HAP-1 (cell line): ENCODE measurements around the gene RAB8B.

ENCODE experiments used
- DNase-seq, 2 experiments: peaks; one replicate each; pipeline ENCODE4 v3.0.0-alpha.2; 2016 to 2020; ENCODE audit warnings: low spot score in 2 of 2
- H3K27me3 ChIP-seq: fragments of 250-450 bp; sonication (Bioruptor Pico); 2 replicates; pipeline ENCODE4 v1.5.1; 2020; ENCODE audit warnings: low read depth, mild to moderate bottlenecking, moderate library complexity
- H3K36me3 ChIP-seq: fragments of 250-450 bp; sonication (Bioruptor Pico); replicated peaks from 2 replicates; pipeline ENCODE4 v1.5.1; 2020; ENCODE audit warnings: mild to moderate bottlenecking
- H3K4me1 ChIP-seq: fragments of 250-450 bp; sonication (Bioruptor Pico); 2 replicates; pipeline ENCODE4 v1.5.1; 2020; ENCODE audit warnings: mild to moderate bottlenecking
- H3K4me3 ChIP-seq: fragments of 250-450 bp; sonication (Bioruptor Pico); 2 replicates; pipeline ENCODE4 v1.5.1; 2020; ENCODE audit warnings: mild to moderate bottlenecking, moderate library complexity
- H3K9me3 ChIP-seq: fragments of 250-450 bp; sonication (Bioruptor Pico); 2 replicates; pipeline ENCODE4 v1.5.1; 2020; ENCODE audit warnings: mild to moderate bottlenecking, moderate library complexity
- in situ Hi-C: fragments of 300-500 bp; cut with MboI; formaldehyde crosslinking; loops from 3 replicates; pipeline ENCODE4 v1.14.3; 2020; ENCODE audit warnings: low sequenced_read_pairs, inconsistent platforms, mixed read lengths

RAB8B gene

GRCh38 chr15:63241316-63241715 is 51.9 kb downstream of the RAB8B start:
- in situ Hi-C loops: no loop called here
- peaks cover 17% of the 10 kb centered on the region for H3K4me1 ChIP-seq
- H3K27me3 ChIP-seq: no peaks in the 10 kb centered on the region
- 0 out of 2 replicates have a peak, but pooled peaks cover 1% of the 10 kb centered on the region for H3K36me3 ChIP-seq
- DNase-seq: no peak
- 0 out of 2 replicates have a peak, but pooled peaks cover 6% of the 10 kb centered on the region for H3K9me3 ChIP-seq
- no peak overlapping the region for H3K4me3 ChIP-seq

GRCh38 chr15:63243101-63243500 is 53.7 kb downstream of the RAB8B start:
- in situ Hi-C loops: no loop called here
- Histone ChIP-seq H3K4me1 (peaks cover 28% of the 10 kb centered on the region), H3K27me3 (no peaks in the 10 kb centered on the region), H3K36me3 (0 out of 2 replicates have a peak, but pooled peaks cover 6% of the 10 kb centered on the region), H3K9me3 (0 out of 2 replicates have a peak, but pooled peaks cover 6% of the 10 kb centered on the region), H3K4me3 (no peak overlapping the region)
- DNase-seq: no peak

- H3K27me3 ChIP-seq: no peaks in the 10 kb centered on the region
- DNase-seq: no peak
- H3K9me3 ChIP-seq: 0 out of 2 replicates have a peak, but pooled peaks cover 6% of the 10 kb centered on the region
- in situ Hi-C loops: no loop called here
- H3K4me1 ChIP-seq: peaks cover 28% of the 10 kb centered on the region
- 0 out of 2 replicates have a peak, but pooled peaks cover 6% of the 10 kb centered on the region for H3K36me3 ChIP-seq
- H3K4me3 ChIP-seq: no peak overlapping the region
Measured at GRCh38 chr15:63243776-63244175, 54.4 kb downstream of the RAB8B start.

GRCh38 chr15:63244399-63244798 is 55.0 kb downstream of the RAB8B start:
- Histone ChIP-seq H3K4me3 (no peak overlapping the region), H3K36me3 (0 out of 2 replicates have a peak, but pooled peaks cover 6% of the 10 kb centered on the region), H3K9me3 (0 out of 2 replicates have a peak, but pooled peaks cover 6% of the 10 kb centered on the region), H3K4me1 (peaks cover 28% of the 10 kb centered on the region), H3K27me3 (no peaks in the 10 kb centered on the region)
- peak in 1 of 2 experiments; percentile 98 for DNase-seq
- in situ Hi-C loops: no loop called here

GRCh38 chr15:63244976-63245645 is 55.7 kb downstream of the RAB8B start:
- DNase-seq: no peak
- H3K9me3 ChIP-seq: 0 out of 2 replicates have a peak, but pooled peaks cover 6% of the 10 kb centered on the region
- in situ Hi-C loops: no loop called here
- no peak overlapping the region for H3K4me3 ChIP-seq
- peaks cover 28% of the 10 kb centered on the region for H3K4me1 ChIP-seq
- 0 out of 2 replicates have a peak, but pooled peaks cover 6% of the 10 kb centered on the region for H3K36me3 ChIP-seq
- no peaks in the 10 kb centered on the region for H3K27me3 ChIP-seq

- no peaks in the 10 kb centered on the region for H3K27me3 ChIP-seq
- in situ Hi-C loops: no loop called here
- 0 out of 2 replicates have a peak, but pooled peaks cover 6% of the 10 kb centered on the region for H3K36me3 ChIP-seq
- H3K4me1 ChIP-seq: peaks cover 28% of the 10 kb centered on the region
- H3K4me3 ChIP-seq: no peak overlapping the region
- DNase-seq: peak; percentile 47 to 61
- H3K9me3 ChIP-seq: 0 out of 2 replicates have a peak, but pooled peaks cover 6% of the 10 kb centered on the region
Measured at GRCh38 chr15:63246691-63247469, 57.5 kb downstream of the RAB8B start.

GRCh38 chr15:63250312-63250965 is 61.0 kb downstream of the RAB8B start:
- Histone ChIP-seq H3K4me3 (no peak overlapping the region), H3K27me3 (no peaks in the 10 kb centered on the region), H3K36me3 (0 out of 2 replicates have a peak, but pooled peaks cover 6% of the 10 kb centered on the region), H3K4me1 (peaks cover 19% of the 10 kb centered on the region), H3K9me3 (no peaks in the 10 kb centered on the region)
- DNase-seq: no peak
- in situ Hi-C loops: no loop called here

GRCh38 chr15:63251701-63252100 is 62.3 kb downstream of the RAB8B start:
- Histone ChIP-seq H3K36me3 (0 out of 2 replicates have a peak, but pooled peaks cover under 1% of the 10 kb centered on the region), H3K4me1 (peaks cover 24% of the 10 kb centered on the region), H3K27me3 (no peaks in the 10 kb centered on the region), H3K9me3 (no peaks in the 10 kb centered on the region), H3K4me3 (no peak overlapping the region)
- in situ Hi-C loops: no loop called here
- no peak for DNase-seq

GRCh38 chr15:63252292-63252691 is 62.9 kb downstream of the RAB8B start:
- H3K27me3 ChIP-seq: no peaks in the 10 kb centered on the region
- H3K9me3 ChIP-seq: no peaks in the 10 kb centered on the region
- H3K4me3 ChIP-seq: no peak overlapping the region
- DNase-seq: no peak
- in situ Hi-C loops: no loop called here
- H3K4me1 ChIP-seq: peaks cover 24% of the 10 kb centered on the region
- no peaks in the 10 kb centered on the region for H3K36me3 ChIP-seq

GRCh38 chr15:63254991-63255390 is 65.6 kb downstream of the RAB8B start:
- Histone ChIP-seq H3K4me1 (peaks cover 26% of the 10 kb centered on the region), H3K27me3 (no peaks in the 10 kb centered on the region), H3K4me3 (no peak overlapping the region), H3K36me3 (no peaks in the 10 kb centered on the region; the same call in 1 of the 2 replicates), H3K9me3 (no peaks in the 10 kb centered on the region)
- no peak for DNase-seq
- in situ Hi-C loops: no loop called here

- no peaks in the 10 kb centered on the region for H3K27me3 ChIP-seq
- peaks cover 26% of the 10 kb centered on the region for H3K4me1 ChIP-seq
- H3K4me3 ChIP-seq: no peak overlapping the region
- in situ Hi-C loops: no loop called here
- no peaks in the 10 kb centered on the region; the same call in none of the 2 replicates for H3K36me3 ChIP-seq
- peak; percentile 74 to 93 for DNase-seq
- no peaks in the 10 kb centered on the region for H3K9me3 ChIP-seq
Measured at GRCh38 chr15:63255489-63255990, 66.1 kb downstream of the RAB8B start.

GRCh38 chr15:63256433-63257274 is 67.2 kb downstream of the RAB8B start:
- Histone ChIP-seq H3K4me1 (peaks cover 26% of the 10 kb centered on the region), H3K36me3 (peaks cover 9% of the 10 kb centered on the region), H3K9me3 (no peaks in the 10 kb centered on the region), H3K4me3 (no peak overlapping the region), H3K27me3 (no peaks in the 10 kb centered on the region)
- in situ Hi-C loops: no loop called here
- peak; percentile 68 to 100 for DNase-seq

- Histone ChIP-seq H3K9me3 (no peaks in the 10 kb centered on the region), H3K27me3 (no peaks in the 10 kb centered on the region), H3K4me1 (peaks cover 26% of the 10 kb centered on the region), H3K4me3 (no peak overlapping the region), H3K36me3 (peaks cover 9% of the 10 kb centered on the region)
- in situ Hi-C loops: no loop called here
- no peak for DNase-seq
Measured at GRCh38 chr15:63258658-63259057, 69.3 kb downstream of the RAB8B start.
